H1 (cell line): ENCODE data around the gene OSBP2. TPM values are rescaled to one million over a fixed set of nuclear protein-coding genes. Genes with fewer than 3 reads are reported as not detected.

ENCODE experiments used
- CTCF ChIA-PET: fragments of 300-600 bp; sonication (Branson Sonifier 250); formaldehyde crosslinking; loops from one replicate; lab custom pipeline; 2021; ENCODE audit not compliant: partially characterized antibody; lab: Charles Lee
- POLR2A ChIA-PET: fragments of 300-600 bp; sonication (Branson Sonifier 250); formaldehyde crosslinking; loops from one replicate; lab custom pipeline; 2021; ENCODE audit warnings: inconsistent platforms; ENCODE audit not compliant: partially characterized antibody; lab: Charles Lee
- DNase-seq, 2 experiments: peaks; one replicate each; pipeline versions ENCODE4 v3.0.0 to v3.0.0-alpha.2; 2010 to 2022; ENCODE audit warnings: low spot score in 2 of 2, low read depth in 1 of 2, mixed read lengths in 1 of 2
- FAIRE-seq: peaks from 2 replicates; lab custom pipeline; 2011; peaks lifted over from hg19 to GRCh38; lab: Jason Lieb, UNC
- H2AFZ ChIP-seq: 2 replicates; pipeline ENCODE4 v1.8.1; 2012; ENCODE audit warnings: low read length, inconsistent platforms
- H2AK5ac ChIP-seq: 2 replicates; pipeline ENCODE4 v1.6.1; 2013; ENCODE audit warnings: low read depth, low read length
- H2BK120ac ChIP-seq: replicated peaks from 2 replicates; pipeline ENCODE3; 2013; ENCODE audit warnings: low read depth, low read length, inconsistent platforms
- H2BK12ac ChIP-seq: 2 replicates; pipeline ENCODE4 v1.6.1; 2013; ENCODE audit warnings: low read depth, low read length
- H2BK15ac ChIP-seq: 2 replicates; pipeline ENCODE4 v1.6.1; 2013; ENCODE audit warnings: low read length
- H2BK20ac ChIP-seq: 2 replicates; pipeline ENCODE4 v1.6.1; 2013; ENCODE audit warnings: low read length
- H2BK5ac ChIP-seq: 2 replicates; pipeline ENCODE4 v1.6.1; 2013; ENCODE audit warnings: low read depth, low read length
- H3K14ac ChIP-seq: 2 replicates; pipeline ENCODE4 v1.6.1; 2013; ENCODE audit warnings: inconsistent platforms; ENCODE audit not compliant: insufficient read length
- H3K18ac ChIP-seq: 2 replicates; pipeline ENCODE4 v1.6.1; 2013; ENCODE audit warnings: low read length; ENCODE audit errors: extremely low read depth
- H3K23ac ChIP-seq: 2 replicates; pipeline ENCODE4 v1.6.1; 2013; ENCODE audit warnings: inconsistent platforms; ENCODE audit not compliant: insufficient read length
- H3K23me2 ChIP-seq: 2 replicates; pipeline ENCODE4 v1.6.1; 2013; ENCODE audit warnings: low read depth, low read length
- H3K27ac ChIP-seq: 2 replicates; pipeline ENCODE4 v1.6.1; 2011; ENCODE audit warnings: low read depth, low read length, inconsistent platforms
- H3K27me3 ChIP-seq, 4 experiments: replicated peaks in 1 of 4; 1 replicate in 1 of 4; 2 replicates in 3 of 4; pipeline versions ENCODE4 v1.6.1 to v1.8.1; 2011 to 2013; ENCODE audit warnings: low read length in 3 of 4, mild to moderate bottlenecking in 3 of 4, inconsistent platforms in 2 of 4, mixed read lengths in 2 of 4, moderate library complexity in 1 of 4; ENCODE audit not compliant: control insufficient read depth in 3 of 4, insufficient read depth in 3 of 4; ENCODE audit errors: extremely low read depth in 1 of 4
- H3K36me3 ChIP-seq, 4 experiments: 2 replicates each; pipeline versions ENCODE4 v1.6.1 to v1.8.1; 2011 to 2013; ENCODE audit warnings: mild to moderate bottlenecking in 4 of 4, low read length in 3 of 4, moderate library complexity in 2 of 4, control low read depth in 1 of 4, inconsistent platforms in 1 of 4; ENCODE audit not compliant: insufficient read depth in 4 of 4, control insufficient read depth in 2 of 4
- H3K4ac ChIP-seq: replicated peaks from 2 replicates; pipeline ENCODE3; 2013; ENCODE audit warnings: low read length, low read depth, mixed read lengths, inconsistent platforms; ENCODE audit not compliant: insufficient read length
- H3K4me1 ChIP-seq, 4 experiments: replicated peaks in 1 of 4; 1 replicate in 1 of 4; 2 replicates in 3 of 4; pipeline versions ENCODE4 v1.6.1 to v1.8.1; 2011 to 2013; ENCODE audit warnings: low read length in 3 of 4, inconsistent platforms in 2 of 4, mixed read lengths in 1 of 4; ENCODE audit not compliant: insufficient read depth in 4 of 4, control insufficient read depth in 3 of 4
- H3K4me2 ChIP-seq, 2 experiments: 2 replicates each; pipeline versions ENCODE4 v1.6.1 to v1.8.1; 2011 to 2013; ENCODE audit warnings: low read depth in 2 of 2, low read length in 2 of 2, control low read depth in 1 of 2, inconsistent platforms in 1 of 2, mild to moderate bottlenecking in 1 of 2; ENCODE audit not compliant: insufficient read depth in 1 of 2
- H3K4me3 ChIP-seq, 4 experiments: fragments of 200-600, 300-600 bp in 1 of 4; sonication (generic), shearing (Covaris generic), sonication (Bioruptor Twin) in 1 of 4; 2 replicates each; pipeline versions ENCODE4 v1.5.1 to v1.8.1; 2011 to 2016; ENCODE audit warnings: low read length in 4 of 4, low read depth in 3 of 4, control low read depth in 2 of 4, inconsistent platforms in 2 of 4, mild to moderate bottlenecking in 2 of 4, mixed read lengths in 1 of 4, moderate library complexity in 1 of 4; ENCODE audit not compliant: insufficient read depth in 2 of 4; ENCODE audit errors: extremely low read depth in 1 of 4
- H3K56ac ChIP-seq: replicated peaks from 2 replicates; pipeline ENCODE3; 2013; ENCODE audit warnings: low read depth, mild to moderate bottlenecking, mixed read lengths, low read length, inconsistent platforms; ENCODE audit not compliant: insufficient read length
- H3K79me1 ChIP-seq: 2 replicates; pipeline ENCODE4 v1.6.1; 2013; ENCODE audit warnings: low read depth, low read length, control low read depth
- H3K79me2 ChIP-seq, 2 experiments: 2 replicates each; pipeline versions ENCODE4 v1.6.1 to v1.8.1; 2012 to 2013; ENCODE audit warnings: low read length in 2 of 2, mild to moderate bottlenecking in 2 of 2, inconsistent platforms in 1 of 2; ENCODE audit not compliant: insufficient read depth in 2 of 2, control insufficient read depth in 1 of 2
- H3K9ac ChIP-seq, 4 experiments: replicated peaks in 1 of 4; 1 replicate in 1 of 4; 2 replicates in 3 of 4; pipeline versions ENCODE4 v1.6.1 to v1.8.1; 2011 to 2013; ENCODE audit warnings: low read depth in 3 of 4, low read length in 3 of 4, control low read depth in 2 of 4, mild to moderate bottlenecking in 2 of 4, moderate library complexity in 2 of 4, inconsistent platforms in 1 of 4; ENCODE audit errors: extremely low read depth in 1 of 4
- H3K9me3 ChIP-seq, 2 experiments: 2 replicates each; pipeline versions ENCODE4 v1.6.1 to v1.8.1; 2012 to 2013; ENCODE audit warnings: mild to moderate bottlenecking in 2 of 2, moderate library complexity in 2 of 2, control low read depth in 1 of 2, inconsistent platforms in 1 of 2, low read depth in 1 of 2, low read length in 1 of 2, mixed read lengths in 1 of 2; ENCODE audit not compliant: insufficient read depth in 2 of 2
- H4K20me1 ChIP-seq, 2 experiments: replicated peaks in 1 of 2; 2 replicates each; pipeline versions ENCODE3 to v1.8.1; 2011 to 2013; ENCODE audit warnings: inconsistent platforms in 2 of 2, low read length in 2 of 2, mild to moderate bottlenecking in 1 of 2; ENCODE audit not compliant: insufficient read depth in 2 of 2, control insufficient read depth in 1 of 2
- H4K5ac ChIP-seq: 2 replicates; pipeline ENCODE4 v1.6.1; 2013; ENCODE audit warnings: low read length, low read depth, mixed read lengths, inconsistent platforms; ENCODE audit not compliant: insufficient read length
- H4K8ac ChIP-seq: 2 replicates; pipeline ENCODE4 v1.8.0; 2013; ENCODE audit warnings: mild to moderate bottlenecking, moderate library complexity, low read length, inconsistent platforms; ENCODE audit not compliant: insufficient read depth; ENCODE audit errors: extremely low read depth
- H4K91ac ChIP-seq: replicated peaks from 2 replicates; pipeline ENCODE3; 2013; ENCODE audit warnings: low read length, mixed read lengths, inconsistent platforms; ENCODE audit not compliant: insufficient read length
- BRCA1 ChIP-seq: IDR thresholded peaks from 2 replicates; pipeline ENCODE4 v1.6.1; 2012; ENCODE audit warnings: low read depth, low read length, improper control_type of control experiment
- CBX5 ChIP-seq: fragments of 300-800, 300-1000 bp; sonication (generic); IDR thresholded peaks from 2 replicates; pipeline ENCODE4 v1.7.1; 2016; ENCODE audit warnings: antibody characterized with exemption, low read length, low read depth
- CREB1 ChIP-seq: IDR thresholded peaks from 2 replicates; pipeline ENCODE4 v1.6.1; 2012; ENCODE audit warnings: inconsistent platforms
- EZH2 ChIP-seq: fragments of 200-600 bp; sonication (generic); IDR thresholded peaks from 2 replicates; pipeline ENCODE4 v1.7.1; 2012; ENCODE audit warnings: low read depth, mild to moderate bottlenecking, moderate library complexity, low read length, inconsistent platforms; ENCODE audit not compliant: severe bottlenecking
- FOSL1 ChIP-seq: IDR thresholded peaks from 2 replicates; pipeline ENCODE4 v1.6.1; 2011; ENCODE audit warnings: mild to moderate bottlenecking, low read depth, low read length, moderate library complexity; ENCODE audit not compliant: insufficient read depth
- GABPA ChIP-seq: IDR thresholded peaks from 2 replicates; pipeline ENCODE4 v1.6.1; 2011; ENCODE audit warnings: mild to moderate bottlenecking, low read length, moderate library complexity, borderline replicate concordance; ENCODE audit not compliant: insufficient read depth
- SIX5 ChIP-seq: IDR thresholded peaks from 2 replicates; pipeline ENCODE4 v1.6.1; 2011; ENCODE audit warnings: mild to moderate bottlenecking, low read depth, low read length
- SUZ12 ChIP-seq: fragments of 200-600 bp; sonication (generic); IDR thresholded peaks from 2 replicates; pipeline ENCODE4 v1.6.1; 2012; ENCODE audit warnings: mild to moderate bottlenecking, inconsistent platforms, low read length, moderate library complexity, mixed read lengths
- YY1 ChIP-seq: IDR thresholded peaks from 2 replicates; pipeline ENCODE4 v1.6.1; 2011; ENCODE audit warnings: low read depth, mild to moderate bottlenecking, low read length
- WGBS, 2 experiments: shearing (Covaris generic) in 1 of 2; methylation state at CpG; one replicate each; pipeline versions ENCODE4 v1.1.6 to v1.1.7; 2013 to 2015; ENCODE audit warnings: low lambda C conversion rate in 2 of 2, mixed read lengths in 2 of 2, inconsistent platforms in 1 of 2, low coverage in 1 of 2, missing lambda C conversion rate in 1 of 2; ENCODE audit not compliant: insufficient replicate concordance in 2 of 2, insufficient coverage in 1 of 2, insufficient read length in 1 of 2; ENCODE audit errors: extremely low coverage in 1 of 2, missing lambda C conversion rate in 1 of 2; 5-methylcytosine and 5-hydroxymethylcytosine counted together
- polyA plus RNA-seq, 7 experiments: library from polyadenylated mRNA; depleted of rRNA in 3 of 7; stranded (reverse) in 5 of 7; unstranded in 2 of 7; fragments of >200 nt in 5 of 7; fragments of 200-250 nt in 2 of 7; gene quantifications; 1 replicate in 5 of 7; 2 replicates in 1 of 7; 4 replicates in 1 of 7; pipeline versions ENCODE4 v1.2.1 to v1.2.3, GENCODE V29; 2011 to 2013; ENCODE audit warnings: missing spikeins in 2 of 7, mixed read lengths in 2 of 7
- total RNA-seq: library from RNA; stranded (reverse); fragmentation: NEBNext Ultra II Directional; extraction: Animal tissue kit (Norgen Biotek cat#: 25700); gene quantifications from 2 replicates; pipeline ENCODE4 v1.2.1, GENCODE V29; 2021
- TF ChIP-seq, protein P1 (sequence below), 3 experiments: IDR thresholded peaks; 1 replicate in 2 of 3; 2 replicates in 1 of 3; pipeline versions ENCODE4 v1.5.1 to v1.6.1; 2011; ENCODE audit warnings: low read length in 3 of 3, mild to moderate bottlenecking in 3 of 3, inconsistent platforms in 2 of 3, low read depth in 1 of 3, moderate library complexity in 1 of 3; ENCODE audit not compliant: insufficient read depth in 1 of 3; ENCODE audit errors: control extremely low read depth in 1 of 3

OSBP2 gene
- total and polyA plus RNA-seq, 2 of the 8 experiments (the other 6 are each of a cell fraction or from before 2014, with no cell fraction given), result 3.4 to 3.7 TPM

DNA sequence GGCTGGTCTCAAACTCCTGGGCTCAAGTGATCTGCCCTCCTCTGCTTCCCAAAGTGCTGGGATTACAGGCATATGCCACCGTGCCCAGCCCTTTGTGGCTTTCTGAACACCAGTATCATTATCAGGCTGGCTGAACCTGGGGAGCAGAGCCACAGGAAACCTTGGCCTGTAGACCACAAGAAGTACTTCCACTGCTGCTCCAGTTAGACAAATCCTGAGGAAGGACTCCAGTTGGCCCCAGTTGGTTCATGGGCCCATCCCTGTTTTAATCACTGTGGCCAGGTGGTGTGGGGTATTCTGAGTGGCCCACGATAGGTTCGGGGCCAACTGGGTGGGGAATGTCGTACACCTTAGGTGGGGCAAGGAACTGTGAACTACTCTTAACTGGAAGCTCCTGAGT lies 21.5 kb upstream of the OSBP2 start:
- Histone ChIP-seq H2AK5ac (no peak overlapping the region), H3K36me3 (no peaks in the 10 kb centered on the region), H3K4me2 (no peak overlapping the region), H3K27ac (no peak overlapping the region), H3K23me2 (peaks cover 5% of the 10 kb centered on the region; the same call in 1 of the 2 replicates), H4K5ac (no peak overlapping the region)
- TF ChIP-seq, protein P1, sequence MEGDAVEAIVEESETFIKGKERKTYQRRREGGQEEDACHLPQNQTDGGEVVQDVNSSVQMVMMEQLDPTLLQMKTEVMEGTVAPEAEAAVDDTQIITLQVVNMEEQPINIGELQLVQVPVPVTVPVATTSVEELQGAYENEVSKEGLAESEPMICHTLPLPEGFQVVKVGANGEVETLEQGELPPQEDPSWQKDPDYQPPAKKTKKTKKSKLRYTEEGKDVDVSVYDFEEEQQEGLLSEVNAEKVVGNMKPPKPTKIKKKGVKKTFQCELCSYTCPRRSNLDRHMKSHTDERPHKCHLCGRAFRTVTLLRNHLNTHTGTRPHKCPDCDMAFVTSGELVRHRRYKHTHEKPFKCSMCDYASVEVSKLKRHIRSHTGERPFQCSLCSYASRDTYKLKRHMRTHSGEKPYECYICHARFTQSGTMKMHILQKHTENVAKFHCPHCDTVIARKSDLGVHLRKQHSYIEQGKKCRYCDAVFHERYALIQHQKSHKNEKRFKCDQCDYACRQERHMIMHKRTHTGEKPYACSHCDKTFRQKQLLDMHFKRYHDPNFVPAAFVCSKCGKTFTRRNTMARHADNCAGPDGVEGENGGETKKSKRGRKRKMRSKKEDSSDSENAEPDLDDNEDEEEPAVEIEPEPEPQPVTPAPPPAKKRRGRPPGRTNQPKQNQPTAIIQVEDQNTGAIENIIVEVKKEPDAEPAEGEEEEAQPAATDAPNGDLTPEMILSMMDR (IDR thresholded peaks at IDR 0.05; ENCODE audit: control extremely low read depth in 1 of 3, insufficient read depth in 1 of 3, low read depth in 1 of 3, low read length in 3 of 3), result no peak
- TF ChIP-seq CREB1 (no peak), BRCA1 (no peak), GABPA (no peak), FOSL1 (no peak), SIX5 (no peak), CBX5 (no peak), YY1 (no peak), SUZ12 (no peak), EZH2 (no peak)
- TF ChIP-seq, all 59 proteins: peak for 0
- Histone ChIP-seq H2BK15ac (no peak overlapping the region), H3K4me3 (no peak overlapping the region), H3K23ac (no peak overlapping the region), H3K18ac (no peak overlapping the region), H2BK5ac (no peak overlapping the region), H4K20me1 (no peaks in the 10 kb centered on the region), H4K8ac (no peak overlapping the region), H2BK120ac (no peak overlapping the region), H3K79me2 (no peaks in the 10 kb centered on the region), H2BK20ac (no peak overlapping the region), H3K79me1 (no peaks in the 10 kb centered on the region), H3K56ac (no peak overlapping the region), H3K9me3 (no peaks in the 10 kb centered on the region), H2AFZ (no peak overlapping the region), H3K27me3 (peaks cover 0 to 12% (median 8%) of the 10 kb centered on the region in 4 experiments; a peak in 5 of 7 replicates), H3K4me1 (peaks cover 0 to 1% (median 0%) of the 10 kb centered on the region in 4 experiments; a peak in 3 of 7 replicates), H2BK12ac (no peak overlapping the region), H3K9ac (no peak overlapping the region), H3K14ac (no peak overlapping the region), H3K4ac (no peak overlapping the region), H4K91ac (no peak overlapping the region)
- WGBS, 2 experiments, result 93% methylated on average over 4 of the region's 4 CpGs; no CpG with 5 or more reads in 1 of the 2 experiments
- ChIA-PET POLR2A (interaction anchor here (0.7 to 1.7 kb wide), 2 partner anchors 21 to 38 kb away, joined by 3 to 6 read pairs; partner anchors contain the start of gene OSBP2), CTCF (interaction anchor here (1.1 to 3.3 kb wide), 3 partner anchors 22 to 82 kb away, joined by 3 to 14 read pairs (median 5); partner anchors contain the start of gene SLC35E4)
- no peak for FAIRE-seq
- no peak for DNase-seq
